NCI-H2081 (cell line): ENCODE measurements around the gene IGFL4.

Experiments
- DNase-seq, 2 experiments: peaks; one replicate each; lab custom pipeline; 2025; lab: John Stamatoyannopoulos, UW

Gene IGFL4

GRCh38 chr19:45994456-45994997 is 46.3 kb downstream of the IGFL4 start:
- no peak for DNase-seq

- no peak for DNase-seq
Measured at GRCh38 chr19:45990113-45990728, 50.6 kb downstream of the IGFL4 start.
